ENCODE measurements around the gene LPP. TPM values are rescaled to one million over a fixed set of nuclear protein-coding genes. Genes with fewer than 3 reads are reported as not detected.

LPP gene
- total and polyA plus RNA-seq, 2 donors (not counting 1 experiment from before 2014, with no cell fraction given) = 7.6 to 81.7 TPM

DNA sequence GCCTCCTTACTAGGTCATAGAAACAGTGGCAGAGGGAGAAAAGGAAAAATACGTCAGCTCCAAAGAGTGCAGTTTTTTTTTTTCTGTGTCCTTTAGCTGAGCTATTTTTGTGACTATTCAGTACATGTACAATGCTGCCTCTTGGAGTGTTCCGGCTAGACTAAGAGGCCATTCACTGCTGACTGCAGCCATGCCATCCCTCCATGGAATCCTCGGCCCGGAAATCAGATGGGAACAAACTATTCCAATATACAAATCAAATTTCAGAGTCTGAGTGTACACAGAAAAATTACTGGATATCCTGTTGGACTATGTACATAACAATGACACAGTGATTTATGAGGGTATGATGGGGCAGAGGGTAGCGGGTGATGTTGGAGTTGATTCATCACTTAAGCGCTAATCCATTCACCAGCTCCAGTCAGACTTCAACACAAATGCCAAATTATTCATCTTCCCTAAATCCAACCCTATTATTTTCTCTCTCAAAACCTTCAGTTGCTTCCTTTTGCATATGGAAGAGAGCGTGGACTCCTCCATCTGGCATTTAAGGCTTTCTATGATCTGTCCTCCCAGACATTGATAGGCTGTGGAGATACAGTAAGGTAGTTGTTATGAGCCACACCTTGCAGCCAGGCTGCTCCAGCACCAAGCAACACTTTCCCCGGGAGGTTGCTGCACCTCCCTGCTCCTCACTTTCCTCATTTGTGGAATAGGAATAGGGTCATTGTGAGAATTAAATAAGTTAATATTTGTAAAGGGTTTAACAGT lies 109.1 kb downstream of the LPP start:
- Mint-ChIP-seq H3K27me3 (no peaks in the 10 kb centered on the region), H3K4me1 (peaks cover 1% of the 10 kb centered on the region), H3K27ac (no peak overlapping the region), H3K4me3 (no peak overlapping the region), H3K9me3 (ENCODE audit: insufficient read depth) (no peaks in the 10 kb centered on the region)
- H3K79me2 ChIP-seq (ENCODE audit: control insufficient read depth, insufficient read depth, low read length) = peaks cover 45% of the 10 kb centered on the region
- no peak overlapping the region for H3K9ac ChIP-seq (ENCODE audit: low read length)
- H3K9me3 ChIP-seq (ENCODE audit: control extremely low read depth in 1 of 3, control insufficient read depth in 2 of 3, insufficient read depth in 1 of 3, low read length in 2 of 3) = no peaks in the 10 kb centered on the region
- no peaks in the 10 kb centered on the region for H3K4me1 ChIP-seq (ENCODE audit: control insufficient read depth in 2 of 2, insufficient read depth in 2 of 2, low read length in 2 of 2)
- ChIA-PET POLR2A (no interaction called here), CTCF (no interaction called here)
- H3K4me3 ChIP-seq (ENCODE audit: control extremely low read depth in 1 of 5, extremely low read depth in 1 of 5, insufficient read depth in 1 of 5, low read depth in 2 of 5, low read length in 4 of 5) = no peak overlapping the region
- 95% methylated on average over 4 of the region's 8 CpGs for WGBS (ENCODE audit: insufficient coverage)
- intact Hi-C loops (cut with micrococcal nuclease) = no loop called here
- H3K4me2 ChIP-seq (replicated peaks; ENCODE audit: low read depth, low read length, poor library complexity, severe bottlenecking) = no peak overlapping the region
- H2AFZ ChIP-seq (ENCODE audit: insufficient read depth, low read depth, low read length, poor library complexity, severe bottlenecking) = no peak overlapping the region
- no peaks in the 10 kb centered on the region for H3K36me3 ChIP-seq (replicated peaks in 1 of 2; ENCODE audit: control extremely low read depth in 1 of 2, control insufficient read depth in 1 of 2, extremely low read depth in 1 of 2, insufficient read depth in 2 of 2, low read length in 1 of 2)
- ATAC-seq (ENCODE audit: low read depth) = no peak
- no peak overlapping the region for H3K27ac ChIP-seq (ENCODE audit: low read length in 2 of 2)
- no peak for DNase-seq
- TF ChIP-seq EZH2 (IDR thresholded peaks at IDR 0.05; ENCODE audit: borderline replicate concordance, insufficient read depth, low read depth, low read length, poor library complexity, severe bottlenecking) = no peak
- TF ChIP-seq, protein P1, sequence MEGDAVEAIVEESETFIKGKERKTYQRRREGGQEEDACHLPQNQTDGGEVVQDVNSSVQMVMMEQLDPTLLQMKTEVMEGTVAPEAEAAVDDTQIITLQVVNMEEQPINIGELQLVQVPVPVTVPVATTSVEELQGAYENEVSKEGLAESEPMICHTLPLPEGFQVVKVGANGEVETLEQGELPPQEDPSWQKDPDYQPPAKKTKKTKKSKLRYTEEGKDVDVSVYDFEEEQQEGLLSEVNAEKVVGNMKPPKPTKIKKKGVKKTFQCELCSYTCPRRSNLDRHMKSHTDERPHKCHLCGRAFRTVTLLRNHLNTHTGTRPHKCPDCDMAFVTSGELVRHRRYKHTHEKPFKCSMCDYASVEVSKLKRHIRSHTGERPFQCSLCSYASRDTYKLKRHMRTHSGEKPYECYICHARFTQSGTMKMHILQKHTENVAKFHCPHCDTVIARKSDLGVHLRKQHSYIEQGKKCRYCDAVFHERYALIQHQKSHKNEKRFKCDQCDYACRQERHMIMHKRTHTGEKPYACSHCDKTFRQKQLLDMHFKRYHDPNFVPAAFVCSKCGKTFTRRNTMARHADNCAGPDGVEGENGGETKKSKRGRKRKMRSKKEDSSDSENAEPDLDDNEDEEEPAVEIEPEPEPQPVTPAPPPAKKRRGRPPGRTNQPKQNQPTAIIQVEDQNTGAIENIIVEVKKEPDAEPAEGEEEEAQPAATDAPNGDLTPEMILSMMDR (IDR thresholded peaks at IDR 0.05) = no peak
- no peaks in the 10 kb centered on the region for H3K27me3 ChIP-seq (replicated peaks in 1 of 4; ENCODE audit: control extremely low read depth in 1 of 4, control insufficient read depth in 3 of 4, insufficient read depth in 4 of 4, low read length in 3 of 4)
- no peaks in the 10 kb centered on the region for H4K20me1 ChIP-seq (ENCODE audit: control insufficient read depth, insufficient read depth, low read length, poor library complexity, severe bottlenecking)
